GM18519 (cell line): ENCODE results near the gene ADAM12.

Experiments used
- ATAC-seq: cut with Tn5 transposase; IDR thresholded peaks from one replicate; pipeline ENCODE4 v1.9.1; 2021; ENCODE audit warnings: mild to moderate bottlenecking, moderate library complexity; ENCODE audit not compliant: unreplicated experiment, low FRiP score

The ADAM12 gene

GRCh38 chr10:126218778-126219649, 169.3 kb downstream of the ADAM12 start:
- ATAC-seq: no peak

DNA sequence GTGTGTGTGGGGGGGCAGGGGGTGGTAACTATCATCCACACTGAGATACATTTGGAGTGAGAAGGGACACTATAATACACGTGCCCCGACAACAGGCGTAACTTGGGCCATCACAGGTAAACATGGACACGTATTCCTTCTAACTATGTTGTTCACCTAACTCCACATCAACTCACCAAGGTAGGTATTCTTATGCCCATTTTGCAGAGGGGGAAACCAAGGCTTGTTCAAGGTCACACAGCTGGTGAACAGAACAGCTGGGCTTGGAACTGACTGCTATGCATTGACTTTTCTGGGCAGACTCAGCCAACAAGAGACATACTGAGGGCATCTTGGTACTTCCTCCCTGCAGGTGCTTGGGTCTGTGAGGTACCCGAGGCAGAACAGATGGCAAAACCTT, 170.1 kb downstream of the ADAM12 start:
- no peak for ATAC-seq

DNA sequence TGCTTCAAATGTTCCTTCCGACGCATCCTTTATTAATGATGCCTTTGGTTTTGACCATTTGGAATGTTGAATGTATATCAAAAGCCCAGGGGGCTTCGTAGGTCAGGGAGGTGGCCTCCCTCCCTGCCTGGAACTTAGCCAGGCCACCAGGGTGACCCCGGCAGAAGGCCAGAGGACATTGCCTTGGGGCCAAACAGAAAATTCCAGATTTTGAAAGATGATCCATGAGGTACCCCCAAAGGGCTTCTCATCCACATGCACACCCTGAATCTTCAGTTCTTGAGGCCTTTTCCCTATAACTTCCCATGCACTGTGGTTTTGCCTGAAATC, 171.7 kb downstream of the ADAM12 start:
- no peak for ATAC-seq

DNA sequence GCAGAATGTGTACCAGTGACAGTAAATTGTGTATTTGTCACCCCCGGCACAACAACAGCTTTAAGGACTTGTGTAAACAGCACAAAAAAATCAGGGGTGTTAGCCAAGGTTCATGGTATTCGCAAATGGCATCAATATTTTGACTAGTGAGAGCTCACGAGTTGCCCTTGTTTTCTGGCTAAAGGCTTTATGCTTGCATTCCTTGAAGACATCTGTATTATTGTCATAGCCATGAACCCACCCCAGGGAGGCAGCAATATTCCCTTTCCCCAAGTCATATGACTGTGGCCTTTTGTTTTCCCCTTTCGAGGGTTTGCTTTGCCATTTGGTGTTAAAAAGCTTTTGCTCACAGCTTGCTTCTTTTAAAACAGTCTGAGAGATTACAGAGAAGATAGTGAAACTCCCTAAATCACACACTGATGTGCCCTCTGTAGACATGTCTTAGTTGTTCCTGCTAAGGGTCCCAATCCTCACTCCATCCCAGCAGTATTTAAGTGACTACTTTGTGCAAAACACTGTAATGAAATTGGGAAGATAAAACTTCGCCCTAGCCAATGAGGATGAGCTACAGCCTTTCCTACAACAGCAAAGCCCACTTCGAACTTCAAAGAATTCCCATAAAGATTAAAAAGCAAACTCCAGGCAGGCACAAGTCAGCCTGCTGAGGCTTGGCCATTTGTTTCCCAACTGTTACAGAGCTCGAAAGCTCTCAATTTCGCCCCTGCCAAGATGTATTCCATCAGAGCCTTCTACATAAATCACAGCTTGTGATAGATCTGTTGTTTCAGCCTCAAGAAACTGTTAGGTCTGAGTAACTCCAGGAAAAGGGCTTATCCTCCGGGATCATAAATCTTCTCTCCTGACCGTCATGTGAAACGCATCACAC, 172.3 kb downstream of the ADAM12 start:
- ATAC-seq: no peak

DNA sequence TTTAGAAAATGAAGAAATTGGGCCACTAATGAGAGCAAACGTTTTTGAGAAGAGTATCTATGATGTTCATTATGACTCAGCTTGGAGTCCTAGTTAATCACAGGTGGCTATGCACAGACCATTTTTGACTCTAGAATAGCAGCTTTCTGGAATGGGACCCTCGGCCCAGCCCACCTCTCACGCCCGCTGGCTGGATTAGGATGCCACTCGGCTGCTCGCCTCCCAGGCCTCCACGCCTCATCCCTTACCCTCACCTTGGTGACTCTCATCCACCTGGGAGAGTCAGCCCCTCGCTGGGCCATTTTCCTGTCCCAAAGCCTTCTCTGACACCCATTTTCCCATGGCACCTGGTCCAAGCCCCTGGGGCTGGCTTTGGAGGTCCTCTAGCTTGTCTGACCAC, 173.6 kb downstream of the ADAM12 start:
- no peak for ATAC-seq

DNA sequence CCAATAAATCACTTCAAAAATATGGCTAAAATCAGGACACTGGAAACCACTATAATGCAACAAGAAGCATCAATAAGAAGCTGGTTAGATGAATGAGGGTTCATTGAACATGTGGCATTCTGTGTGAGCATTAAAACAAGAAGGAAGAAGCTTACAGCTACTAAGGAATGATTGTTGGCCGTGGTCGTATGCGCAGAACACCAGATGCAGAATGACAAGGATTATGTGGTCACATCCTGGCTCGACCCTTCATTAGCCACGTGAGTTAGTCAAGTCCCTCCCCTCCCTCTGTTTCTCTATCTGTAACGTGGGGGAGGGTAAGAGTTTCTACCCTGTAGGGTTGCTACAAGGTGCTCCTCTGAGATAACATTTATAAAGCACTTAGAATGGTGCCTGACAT, 174.3 kb downstream of the ADAM12 start:
- ATAC-seq: no peak

DNA sequence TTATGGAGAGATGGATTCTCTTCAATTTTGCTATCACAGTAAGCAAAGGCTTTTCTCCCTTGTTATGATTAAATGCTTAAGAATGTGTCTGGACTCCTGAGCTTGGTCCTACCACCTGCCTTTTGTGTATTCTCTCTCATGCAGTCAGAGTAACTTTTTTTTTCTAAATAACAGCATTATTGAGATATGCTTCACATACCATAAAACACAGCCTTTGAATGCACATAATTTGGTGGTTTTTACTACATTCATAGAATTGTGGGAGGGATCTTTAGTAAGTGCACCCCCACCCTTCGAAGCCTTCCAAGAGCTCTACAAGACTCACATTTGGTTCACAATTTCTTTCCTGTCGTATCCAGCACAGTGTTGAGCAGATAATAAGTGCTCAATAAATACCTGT, 175.5 kb downstream of the ADAM12 start:
- no peak for ATAC-seq

GRCh38 chr10:126210051-126210651, 178.1 kb downstream of the ADAM12 start:
- no peak for ATAC-seq

DNA sequence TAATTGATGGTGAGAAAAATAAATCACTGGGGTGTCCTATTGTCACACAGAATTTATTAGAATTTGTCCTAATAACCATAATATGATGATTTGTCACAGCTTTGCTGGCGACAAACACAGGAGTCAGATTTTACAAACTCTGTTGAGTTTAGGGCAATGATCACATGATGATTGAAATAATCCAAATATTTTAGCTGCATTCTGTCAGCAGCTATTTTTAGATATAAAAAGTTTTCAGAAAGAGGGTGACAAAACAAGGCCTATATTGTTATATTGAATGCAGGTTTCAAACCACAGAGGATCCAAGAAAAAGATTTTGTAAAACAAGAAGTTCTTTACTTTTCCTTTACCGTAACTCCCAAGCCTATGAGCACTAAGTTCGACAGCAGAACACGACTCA, 178.8 kb downstream of the ADAM12 start:
- no peak for ATAC-seq

GRCh38 chr10:126208726-126209302, 179.5 kb downstream of the ADAM12 start:
- ATAC-seq: no peak

- ATAC-seq: no peak
Measured at GRCh38 chr10:126207851-126208250, 180.4 kb downstream of the ADAM12 start.

- no peak for ATAC-seq
Measured at GRCh38 chr10:126207313-126207771, 180.9 kb downstream of the ADAM12 start.

GRCh38 chr10:126205486-126206205, 182.6 kb downstream of the ADAM12 start:
- no peak for ATAC-seq

DNA sequence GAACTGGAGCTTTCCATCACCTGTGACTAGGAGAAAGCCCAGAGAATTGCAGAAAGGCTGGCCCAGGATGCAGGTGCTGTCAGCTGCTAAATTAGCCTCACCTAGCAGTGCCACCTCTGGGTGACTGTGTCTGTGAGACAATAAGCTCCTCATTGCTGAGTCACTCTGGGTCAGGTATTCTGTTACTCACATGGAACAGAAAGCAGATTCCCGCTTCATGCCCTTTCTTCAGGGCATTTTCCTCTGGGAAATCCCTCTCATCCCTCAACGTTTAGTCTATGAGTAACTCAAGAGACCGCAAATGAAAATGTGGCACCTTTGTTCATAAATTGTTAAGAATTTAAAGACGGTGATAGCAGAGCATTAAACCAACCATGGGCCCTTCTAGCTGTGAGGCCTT, 184.0 kb downstream of the ADAM12 start:
- ATAC-seq: no peak

- no peak for ATAC-seq
Measured at GRCh38 chr10:126203746-126204145, 184.5 kb downstream of the ADAM12 start.

- no peak for ATAC-seq
Measured at GRCh38 chr10:126201603-126202002, 186.7 kb downstream of the ADAM12 start.

- ATAC-seq: no peak
Measured at GRCh38 chr10:126199221-126199998, 188.9 kb downstream of the ADAM12 start.

DNA sequence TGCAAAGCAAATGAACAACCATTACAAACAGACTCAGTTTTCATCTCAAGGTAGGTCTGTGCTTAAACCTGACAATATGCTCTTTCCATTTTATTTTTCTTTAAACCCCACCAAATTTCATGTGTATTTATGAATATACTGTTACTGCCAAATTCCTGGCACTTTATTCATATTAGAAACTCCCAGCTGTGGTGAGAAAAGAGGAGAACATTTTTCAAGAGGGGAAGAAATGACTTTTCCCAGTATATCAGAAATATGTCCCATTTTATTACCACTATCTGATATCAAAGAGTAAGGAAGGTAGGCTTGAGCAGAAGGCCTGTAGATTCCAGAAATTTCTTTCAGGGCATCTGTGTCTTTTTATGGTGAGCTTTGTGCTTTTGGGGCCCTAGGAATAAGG, 189.6 kb downstream of the ADAM12 start:
- ATAC-seq: no peak

- ATAC-seq: no peak
Measured at GRCh38 chr10:126197036-126197543, 191.2 kb downstream of the ADAM12 start.
